DMS53 treated with DMSO at 0.1 percent for 48 hours (cell line): ENCODE data around the gene IL17RA.

ENCODE experiments used
- DNase-seq: peaks from one replicate; lab custom pipeline; 2025; ENCODE audit not compliant: unreplicated experiment; lab: John Stamatoyannopoulos, UW

The IL17RA gene

GRCh38 chr22:17152971-17153370, 68.2 kb downstream of the IL17RA start:
- DNase-seq: no peak

DNA sequence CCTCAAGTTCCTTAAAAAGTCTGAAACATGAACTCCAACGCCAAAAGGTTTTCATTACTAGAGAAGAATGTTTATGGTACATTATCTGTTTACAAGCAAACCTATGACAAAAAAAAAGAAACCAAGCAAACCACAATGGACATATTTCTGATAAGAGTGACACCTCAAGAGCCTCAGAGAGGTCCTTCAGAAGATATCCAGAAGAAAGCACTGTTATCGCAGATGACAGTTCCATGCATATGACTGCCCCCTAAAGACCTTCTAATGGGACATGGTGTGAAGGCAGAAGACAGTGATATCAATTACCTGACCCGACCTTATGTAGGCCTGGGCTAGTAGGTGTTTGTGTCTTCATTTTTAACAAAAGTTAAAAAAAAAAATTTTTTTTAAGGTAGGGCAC, 71.1 kb downstream of the IL17RA start:
- DNase-seq: no peak

GRCh38 chr22:17157714-17158113, 72.9 kb downstream of the IL17RA start:
- no peak for DNase-seq

DNA sequence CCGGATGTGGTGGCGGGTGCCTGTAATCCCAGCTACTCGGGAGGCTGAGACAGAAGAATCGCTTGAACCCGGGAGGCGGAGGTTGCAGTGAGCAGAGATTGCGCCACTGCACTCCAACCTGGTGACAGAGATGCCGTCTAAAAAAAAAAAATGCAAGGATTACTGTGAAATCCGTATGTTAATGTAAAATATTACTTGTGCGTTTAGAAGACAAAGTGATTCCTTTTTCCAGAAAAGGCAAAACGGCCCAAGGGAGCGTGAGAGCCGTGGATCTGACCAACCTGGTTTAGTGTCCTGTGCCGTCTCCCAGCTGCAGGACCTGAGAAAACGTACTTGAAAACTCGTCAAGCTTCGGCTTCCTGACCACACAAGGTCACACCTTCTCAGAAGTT, 73.4 kb downstream of the IL17RA start:
- peak; percentile 24 for DNase-seq

DNA sequence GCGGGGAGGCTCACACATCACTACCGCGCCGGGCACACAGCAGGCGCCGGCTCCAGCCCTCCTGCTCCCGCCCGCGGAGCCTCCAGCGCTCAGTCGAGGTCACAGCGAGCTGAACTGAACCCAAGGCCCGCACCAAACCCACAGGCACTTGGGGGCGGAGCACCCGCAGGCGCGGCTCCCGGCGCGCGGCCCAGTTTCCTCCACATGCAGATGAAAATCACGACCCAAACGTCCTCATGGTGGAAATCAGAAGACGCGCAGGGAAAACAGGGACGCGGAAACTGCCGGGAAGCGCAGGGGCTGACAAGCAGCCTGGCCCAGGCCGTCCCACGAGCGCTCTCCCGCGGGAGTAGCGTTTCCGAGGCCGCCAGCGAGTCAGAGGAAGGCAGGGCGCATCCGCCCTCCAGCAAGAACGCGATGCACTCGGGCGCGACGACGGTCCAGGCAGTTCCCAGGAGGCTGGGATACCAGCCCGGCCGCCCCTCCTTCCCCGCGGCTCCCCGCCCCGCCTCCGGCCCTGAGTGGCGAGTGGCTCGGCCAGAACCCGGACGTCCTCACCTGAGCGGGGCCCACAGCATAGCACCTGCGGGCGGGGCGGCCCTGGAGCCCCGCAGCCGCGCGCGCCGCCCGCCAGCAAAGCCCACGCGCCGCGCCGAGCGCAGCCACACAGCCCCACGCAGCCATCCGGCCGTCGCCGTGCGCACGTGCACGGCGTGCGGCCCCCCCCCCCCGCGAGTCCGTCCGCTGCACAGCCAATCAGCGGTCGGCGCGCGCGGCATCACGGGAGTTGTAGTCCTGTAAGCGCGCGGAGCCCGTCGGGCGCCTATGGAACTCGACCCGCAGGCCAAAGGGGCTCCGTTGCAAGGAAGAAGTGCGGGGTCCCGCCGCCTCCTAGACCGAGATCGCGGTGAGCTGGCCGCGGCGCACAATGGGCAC, 74.0 kb downstream of the IL17RA start, which contains the start of gene HDHD5:
TSS of gene HDHD5 (minus strand) at position 710 of the 936 bp plus-strand sequence. CDS start at position 684, 26 bp downstream.
- peak; percentile 69 for DNase-seq

- peak; percentile 64 for DNase-seq
Measured at GRCh38 chr22:17159504-17159951, 74.7 kb downstream of the IL17RA start.

- DNase-seq: no peak
Measured at GRCh38 chr22:17161991-17162390, 77.2 kb downstream of the IL17RA start.

GRCh38 chr22:17162731-17163130, 77.9 kb downstream of the IL17RA start:
- DNase-seq: no peak

- DNase-seq: no peak
Measured at GRCh38 chr22:17164392-17165024, 79.7 kb downstream of the IL17RA start.
